C1 segment of cervical spinal cord (tissue), 14 donors: ENCODE results near the gene DIS3L2.

Experiments
- DNase-seq, 14 donors: peaks; one replicate each; lab custom pipeline; 2025; lab: John Stamatoyannopoulos, UW

Gene DIS3L2

DNA sequence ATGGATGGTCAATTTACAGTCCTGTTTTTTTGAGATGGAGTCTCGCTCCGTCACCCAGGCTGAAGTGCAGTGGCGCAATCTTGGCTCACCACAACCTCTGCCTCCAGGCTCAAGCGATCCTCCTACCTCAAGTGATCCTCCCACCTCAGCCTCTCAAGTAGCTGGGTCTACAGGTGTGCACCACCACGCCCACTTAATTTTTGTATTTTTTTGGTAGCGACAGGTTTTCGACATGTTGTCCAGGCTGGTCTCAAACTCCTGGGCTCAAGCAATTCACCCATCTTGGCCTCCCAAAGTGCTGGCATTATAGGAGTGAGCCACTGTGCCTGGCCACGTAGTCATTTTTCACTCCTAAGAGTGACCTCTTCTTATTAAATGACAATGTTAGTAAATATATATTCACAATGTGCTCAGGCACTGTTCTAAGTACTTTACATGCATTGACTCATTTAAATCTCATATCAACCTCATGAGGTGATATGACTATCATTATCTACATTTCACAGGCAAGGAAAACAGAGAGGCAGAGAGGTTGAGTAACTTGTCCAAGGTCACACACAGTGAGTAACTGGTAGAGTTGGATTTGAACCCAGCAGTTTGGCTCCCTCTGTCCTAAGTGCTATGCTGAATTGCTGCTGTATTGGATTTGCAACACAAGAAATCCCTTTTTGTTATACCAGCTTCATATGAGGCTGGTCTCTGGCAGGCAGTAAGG is 5.6 kb upstream of the DIS3L2 start:
- DNase-seq = no peak

DNA sequence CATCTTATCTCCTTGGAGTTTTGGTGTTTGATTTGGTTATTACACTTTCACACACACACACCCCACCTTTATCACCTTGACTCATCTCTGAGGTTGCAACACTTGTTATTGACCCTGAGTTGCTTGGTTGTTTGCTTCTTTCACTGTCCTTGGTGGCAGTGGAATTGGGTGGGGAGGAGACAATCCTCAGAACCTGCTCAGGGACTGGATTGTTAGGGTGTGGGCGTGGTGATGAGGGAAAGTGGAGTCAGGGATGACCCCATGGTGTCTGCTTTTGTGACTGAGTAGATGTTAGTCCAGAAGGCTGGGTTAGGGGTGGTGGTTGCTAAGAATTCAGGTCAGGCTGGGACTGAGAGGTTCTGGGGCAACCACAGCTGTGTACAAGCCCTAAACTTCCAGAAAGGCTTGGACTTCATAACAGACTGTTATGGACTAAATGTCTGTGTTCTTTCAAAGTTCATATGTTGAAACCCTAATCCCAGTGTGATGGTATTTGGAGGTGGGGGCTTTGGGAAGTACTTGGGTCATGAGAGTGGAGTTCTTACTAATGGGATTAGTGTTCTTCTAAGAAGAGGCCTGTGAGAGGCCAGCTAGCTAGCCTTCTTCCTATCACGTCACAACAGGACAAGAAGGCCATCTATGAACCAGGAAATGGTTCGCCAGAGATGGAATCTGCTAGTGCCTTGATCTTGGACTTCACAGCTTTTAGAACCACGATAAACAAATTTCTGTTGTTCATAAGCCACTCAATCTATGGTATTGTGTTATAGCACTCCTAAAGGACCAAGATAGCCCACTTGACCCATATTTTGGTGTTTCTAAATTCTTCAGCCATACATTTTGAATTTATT is 3.4 kb upstream of the DIS3L2 start:
- DNase-seq = no peak

GRCh38 chr2:231960810-231961348 is 634 bp upstream of the DIS3L2 start:
- peak in 1 of 14 donors; percentile 59 for DNase-seq

GRCh38 chr2:231965102-231965501 is 3.6 kb downstream of the DIS3L2 start:
- DNase-seq = no peak

GRCh38 chr2:231966886-231967285 is 5.4 kb downstream of the DIS3L2 start:
- DNase-seq = no peak

DNA sequence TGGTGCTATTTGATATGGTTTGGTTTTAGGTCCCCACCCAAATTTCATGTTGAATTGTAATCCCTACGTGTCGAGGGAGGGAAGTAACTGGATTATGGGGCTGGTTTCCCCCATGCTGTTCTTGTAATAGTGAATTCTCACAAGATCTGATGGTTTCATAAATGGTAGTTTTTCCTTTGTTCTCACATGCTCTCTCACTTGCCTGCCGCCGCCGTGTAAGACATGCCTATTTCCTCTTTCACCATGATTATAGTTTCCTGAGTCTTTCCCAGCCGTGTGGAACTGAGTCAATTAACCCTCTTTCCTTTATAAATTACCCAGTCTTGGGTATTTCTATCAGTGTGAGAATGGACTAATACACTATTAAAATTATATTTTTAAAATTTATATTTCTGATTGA is 7.3 kb downstream of the DIS3L2 start:
- DNase-seq = no peak

GRCh38 chr2:231970461-231970860 is 8.9 kb downstream of the DIS3L2 start:
- DNase-seq = no peak

DNA sequence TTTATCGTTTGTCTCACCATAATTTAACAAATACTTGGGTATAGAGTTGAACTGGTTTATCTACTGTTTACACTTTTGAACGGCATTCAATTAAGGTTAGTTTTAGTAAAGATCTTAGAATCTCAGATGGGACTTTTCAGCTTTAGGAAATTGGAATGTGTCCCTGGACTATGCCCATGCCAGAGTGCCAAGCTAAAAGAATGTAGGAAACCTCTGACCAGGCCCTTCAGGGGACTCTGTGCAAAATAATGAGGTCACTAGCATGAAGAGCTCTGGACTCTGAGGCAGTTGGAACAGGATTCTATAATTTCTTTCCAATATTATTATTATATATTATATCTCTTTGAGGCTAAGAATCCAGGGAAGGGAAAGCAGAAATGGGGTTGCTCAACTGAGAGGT is 13.5 kb downstream of the DIS3L2 start:
- no peak for DNase-seq

DNA sequence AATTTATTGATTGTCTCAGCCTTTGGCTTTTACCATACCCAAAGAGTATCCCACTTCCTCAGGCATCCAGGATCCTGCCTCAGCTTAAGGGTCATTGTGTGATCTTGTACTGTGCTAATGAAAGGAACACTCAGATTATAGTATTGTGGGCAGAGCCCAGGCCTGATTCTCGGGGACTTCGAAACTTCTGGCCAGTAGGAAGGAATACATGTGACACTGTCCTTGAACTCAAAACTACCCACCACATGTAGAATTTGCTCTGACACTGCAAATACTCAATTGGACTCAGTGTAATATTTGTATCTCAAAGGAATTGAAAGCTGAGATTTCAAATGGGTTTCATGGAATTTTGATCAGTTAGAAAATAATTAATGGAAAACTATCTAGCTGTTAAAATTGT is 15.9 kb downstream of the DIS3L2 start:
- no peak for DNase-seq

DNA sequence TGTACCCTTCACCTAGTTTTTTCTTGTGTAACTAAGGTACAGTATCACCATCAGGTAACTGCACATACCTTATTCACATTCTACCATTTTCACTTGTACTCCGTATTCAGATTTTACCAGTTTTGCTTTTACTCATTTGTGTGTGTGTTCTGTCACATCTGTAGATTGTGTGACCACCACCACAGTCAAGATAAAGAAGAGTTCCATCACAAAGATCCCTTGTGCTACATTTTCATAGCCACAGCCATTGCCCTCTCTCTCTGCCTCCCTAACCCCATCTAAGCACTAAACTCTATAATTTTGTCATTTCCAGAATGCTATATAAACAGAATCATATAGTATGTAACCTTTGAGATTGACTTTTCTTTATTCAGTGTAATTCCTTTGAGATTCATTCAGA is 23.5 kb downstream of the DIS3L2 start:
- DNase-seq = no peak

DNA sequence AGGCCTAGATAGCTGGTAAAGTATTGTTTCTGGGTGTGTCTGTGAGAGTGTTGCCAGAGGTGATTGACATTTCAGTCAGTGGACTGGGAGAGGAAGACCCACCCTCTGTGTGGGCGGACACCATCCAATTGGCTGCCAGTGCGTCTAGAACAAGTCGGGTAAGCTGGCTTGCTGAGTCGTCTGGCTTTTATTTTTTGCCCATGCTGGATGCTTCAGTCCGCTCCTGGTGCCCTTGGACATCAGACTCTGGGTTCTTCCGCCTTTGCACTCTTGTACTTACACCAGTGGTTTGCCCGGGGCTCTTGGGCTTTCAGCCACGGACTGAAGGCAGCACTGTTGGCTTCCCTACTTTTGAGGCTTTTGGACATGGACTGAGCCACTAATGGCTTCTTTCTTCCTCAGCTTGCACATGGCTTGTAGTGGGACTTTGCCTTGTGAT is 24.3 kb downstream of the DIS3L2 start:
- no peak for DNase-seq

DNA sequence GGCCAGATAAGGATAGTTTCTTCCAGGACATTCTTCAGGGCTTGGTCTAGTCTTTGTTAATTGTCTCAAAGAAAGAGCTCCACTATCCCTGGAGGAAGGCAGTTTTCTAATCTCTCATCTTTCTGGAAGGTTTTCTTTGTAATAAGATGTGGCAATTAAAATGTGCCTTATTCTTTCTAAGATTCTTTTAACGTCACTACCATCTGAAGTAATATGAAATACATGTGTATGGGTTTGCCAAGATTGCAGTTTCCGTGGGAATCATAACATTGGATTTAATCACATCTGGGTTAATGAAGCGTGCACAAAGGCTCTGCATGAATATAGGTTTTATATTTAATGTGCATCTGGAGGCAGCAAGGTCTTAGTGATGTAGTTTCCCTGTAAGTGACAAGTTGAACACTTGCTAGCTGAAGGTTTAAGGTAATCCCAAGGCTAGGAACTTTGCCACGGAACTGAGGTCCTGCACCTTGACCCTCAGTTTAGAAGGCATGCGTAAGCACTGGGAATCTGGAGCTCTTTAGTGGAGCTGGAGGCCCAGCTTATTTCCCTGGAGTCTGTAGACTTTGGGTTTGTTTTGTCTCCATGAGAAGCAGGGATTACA is 25.7 kb downstream of the DIS3L2 start:
- DNase-seq = no peak

- no peak for DNase-seq
Observed at GRCh38 chr2:231988179-231988866, 26.8 kb downstream of the DIS3L2 start.

DNA sequence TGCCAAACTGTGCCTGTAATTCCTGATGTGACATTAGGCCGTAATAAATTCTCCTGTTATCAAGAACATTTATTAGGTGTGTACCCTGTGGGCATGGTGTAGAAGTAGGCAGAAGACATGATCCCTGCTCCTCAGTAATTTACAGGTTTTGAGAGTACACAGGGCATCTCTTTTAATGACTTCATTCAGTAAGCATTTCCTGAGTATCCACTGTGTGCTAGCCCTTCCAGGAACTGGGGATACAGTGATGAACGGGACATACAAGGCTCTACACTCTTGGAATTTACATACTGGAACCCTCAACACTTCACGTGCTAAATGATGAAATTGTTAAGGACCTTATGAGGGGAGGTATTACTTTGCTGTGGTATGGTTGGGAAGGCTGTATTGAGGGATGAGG is 30.2 kb downstream of the DIS3L2 start:
- DNase-seq = no peak

- no peak for DNase-seq
Observed at GRCh38 chr2:231992888-231993287, 31.4 kb downstream of the DIS3L2 start.

- no peak for DNase-seq
Observed at GRCh38 chr2:231996797-231997540, 35.5 kb downstream of the DIS3L2 start.

DNA sequence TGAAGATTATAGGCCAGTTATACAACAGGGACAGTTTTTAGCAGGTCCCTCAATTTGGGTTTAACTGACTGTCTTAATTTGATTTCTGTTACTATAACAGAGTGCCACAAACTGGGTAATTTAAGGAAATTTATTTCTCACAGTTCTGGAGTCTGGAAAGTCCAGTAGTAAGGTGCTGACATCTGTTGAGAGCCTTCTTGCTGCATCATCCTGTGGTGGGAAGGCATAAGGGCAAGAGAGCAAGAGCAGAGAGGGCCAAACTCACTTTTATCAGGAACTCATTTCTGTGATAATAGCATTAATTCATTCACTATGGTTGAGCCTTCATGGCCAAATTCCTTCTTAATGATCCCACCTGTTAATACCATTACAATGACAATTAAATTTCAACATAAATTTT is 36.5 kb downstream of the DIS3L2 start:
- no peak for DNase-seq

DNA sequence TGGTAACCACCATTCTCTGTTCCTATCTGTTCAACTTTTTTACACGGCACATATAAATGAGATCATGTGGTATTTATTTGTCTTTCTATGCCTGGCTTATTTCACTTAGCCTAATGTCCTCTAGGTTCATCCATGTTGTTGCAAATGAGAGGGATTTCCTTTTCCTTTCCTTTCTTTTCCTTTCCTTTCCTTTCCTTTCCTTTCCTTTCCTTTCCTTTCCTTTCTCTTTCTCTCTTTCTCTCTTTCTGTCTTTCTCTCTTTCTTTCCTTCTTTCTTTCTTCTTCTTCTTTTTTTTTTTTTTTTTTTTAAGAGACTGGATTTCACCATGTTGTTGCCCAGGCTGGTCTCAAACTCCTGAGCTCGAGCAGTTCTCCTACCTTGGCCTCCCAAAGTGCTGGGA is 38.9 kb downstream of the DIS3L2 start:
- DNase-seq = no peak

- no peak for DNase-seq
Observed at GRCh38 chr2:232001073-232001472, 39.6 kb downstream of the DIS3L2 start.

GRCh38 chr2:232006253-232006652 is 44.7 kb downstream of the DIS3L2 start:
- DNase-seq = no peak
